Jurkat, Clone E6-1 (cell line): Measurements from ENCODE around the gene PPP1R12A.

Experiments
- DNase-seq: peaks from one replicate; pipeline ENCODE4 v3.0.0-alpha.2; 2011; ENCODE audit warnings: low read depth, low spot score
- H3K4me3 ChIP-seq: 2 replicates; pipeline ENCODE4 v1.5.1; 2011; ENCODE audit warnings: mild to moderate bottlenecking, low read length, control low read depth, moderate library complexity

The PPP1R12A gene

GRCh38 chr12:79857675-79858074, 77.2 kb downstream of the PPP1R12A start:
- no peak for DNase-seq
- no peak overlapping the region for H3K4me3 ChIP-seq

- DNase-seq = no peak
- no peak overlapping the region for H3K4me3 ChIP-seq
Measured at GRCh38 chr12:79850610-79851299, 84.1 kb downstream of the PPP1R12A start.

GRCh38 chr12:79848339-79848738, 86.6 kb downstream of the PPP1R12A start:
- peak; percentile 10 for DNase-seq

GRCh38 chr12:79847417-79847816, 87.5 kb downstream of the PPP1R12A start:
- H3K4me3 ChIP-seq = no peak overlapping the region
- no peak for DNase-seq

More at GRCh38 chr12:79848339-79848738, 86.6 kb downstream of the PPP1R12A start:
- H3K4me3 ChIP-seq = no peak overlapping the region

- no peak for DNase-seq
- H3K4me3 ChIP-seq = no peak overlapping the region
Measured at GRCh38 chr12:79844693-79845092, 90.2 kb downstream of the PPP1R12A start.

GRCh38 chr12:79843978-79844377, 90.9 kb downstream of the PPP1R12A start:
- no peak overlapping the region for H3K4me3 ChIP-seq
- DNase-seq = no peak

GRCh38 chr12:79842630-79843029, 92.3 kb downstream of the PPP1R12A start:
- H3K4me3 ChIP-seq = no peak overlapping the region
- DNase-seq = no peak

- H3K4me3 ChIP-seq = no peak overlapping the region
- DNase-seq = no peak
Measured at GRCh38 chr12:79841878-79842265, 93.0 kb downstream of the PPP1R12A start.

- DNase-seq = no peak
Measured at GRCh38 chr12:79841248-79841877, 93.5 kb downstream of the PPP1R12A start.

GRCh38 chr12:79838359-79838758, 96.5 kb downstream of the PPP1R12A start:
- no peak overlapping the region for H3K4me3 ChIP-seq
- no peak for DNase-seq

More at GRCh38 chr12:79841248-79841877, 93.5 kb downstream of the PPP1R12A start:
- H3K4me3 ChIP-seq = no peak overlapping the region

GRCh38 chr12:79837575-79837974, 97.3 kb downstream of the PPP1R12A start:
- DNase-seq = no peak
- no peak overlapping the region for H3K4me3 ChIP-seq

GRCh38 chr12:79835377-79835843, 99.5 kb downstream of the PPP1R12A start:
- DNase-seq = no peak
- no peak overlapping the region for H3K4me3 ChIP-seq

- no peak for DNase-seq
- no peak overlapping the region for H3K4me3 ChIP-seq
Measured at GRCh38 chr12:79834712-79835376, 100.1 kb downstream of the PPP1R12A start.

- peak; percentile 9 for DNase-seq
- no peak overlapping the region for H3K4me3 ChIP-seq
Measured at GRCh38 chr12:79830440-79830839, 104.5 kb downstream of the PPP1R12A start.

- H3K4me3 ChIP-seq = no peak overlapping the region
- DNase-seq = no peak
Measured at GRCh38 chr12:79828924-79829323, 106.0 kb downstream of the PPP1R12A start.

GRCh38 chr12:79827484-79827883, 107.4 kb downstream of the PPP1R12A start:
- H3K4me3 ChIP-seq = no peak overlapping the region
- no peak for DNase-seq

- no peak for DNase-seq
- no peak overlapping the region for H3K4me3 ChIP-seq
Measured at GRCh38 chr12:79826267-79827128, 108.4 kb downstream of the PPP1R12A start.

GRCh38 chr12:79822475-79822874, 112.4 kb downstream of the PPP1R12A start:
- H3K4me3 ChIP-seq = no peak overlapping the region
- DNase-seq = no peak

- no peak for DNase-seq
- no peak overlapping the region for H3K4me3 ChIP-seq
Measured at GRCh38 chr12:79818856-79819255, 116.0 kb downstream of the PPP1R12A start.
